ENCODE results near the gene CMTM2.
"Not testable (repeated sequence)": the region's sequence is repeated elsewhere in the genome, so short reads cannot be mapped to it uniquely, and the experiment has no call there.

GRCh38 chr16:66567270-66567669 lies 12.0 kb upstream of the CMTM2 start:
- TF ChIP-seq EZH2 (IDR thresholded peaks at IDR 0.05; ENCODE audit: insufficient read depth, poor library complexity, severe bottlenecking); EZH2phosphoT487 (IDR thresholded peaks at IDR 0.05; ENCODE audit: insufficient read depth, low read depth): not testable (repeated sequence)

All from GM23248 (cell line).